ENCODE measurements around the gene LYG2. TPM values are rescaled to one million over a fixed set of nuclear protein-coding genes. Genes with fewer than 3 reads are reported as not detected.

The LYG2 gene
- not detected in 5 replicates for total RNA-seq (2022; extraction: Qiagen RNA extraction; ENCODE audit: low read depth)

GRCh38 chr2:99255491-99256318 is at the start of gene LYG2:
LYG2 (minus strand) TSS chr2:99255666; CDS start chr2:99254260, 1,406 bp downstream.

GRCh38 chr2:99301097-99301496 is 45.6 kb upstream of the LYG2 start, which contains the start of gene LYG1:
LYG1 (minus strand) TSS chr2:99301197; CDS start chr2:99295670, 5,527 bp downstream.

Other genes with a start within 250 kb of the LYG2 start
- 0.25 to 0.71 TPM (median 0.47 TPM) in 5 replicates for gene C2orf15, start 114.0 kb downstream of the LYG2 start, total RNA-seq (2022; extraction: Qiagen RNA extraction; ENCODE audit: low read depth)
- gene TSGA10, start 100.7 kb downstream of the LYG2 start, total RNA-seq (2022; extraction: Qiagen RNA extraction; ENCODE audit: low read depth) = 1.6 to 3.6 TPM (median 2.5 TPM) in 5 replicates
- 3.2 to 5.1 TPM (median 3.9 TPM) in 5 replicates for gene LIPT1, start 100.7 kb downstream of the LYG2 start, total RNA-seq (2022; extraction: Qiagen RNA extraction; ENCODE audit: low read depth)
- 23.1 to 28.1 TPM (median 25.3 TPM) in 5 replicates for gene MITD1, start 74.6 kb downstream of the LYG2 start, total RNA-seq (2022; extraction: Qiagen RNA extraction; ENCODE audit: low read depth)
- 31.5 to 52.6 TPM (median 33.9 TPM) in 5 replicates for gene MRPL30, start 74.5 kb downstream of the LYG2 start, total RNA-seq (2022; extraction: Qiagen RNA extraction; ENCODE audit: low read depth)
- 0.93 to 2.2 TPM (median 1.6 TPM) in 5 replicates for gene LYG1, start 45.5 kb upstream of the LYG2 start, total RNA-seq (2022; extraction: Qiagen RNA extraction; ENCODE audit: low read depth)
- gene TXNDC9, start 80.7 kb upstream of the LYG2 start, total RNA-seq (2022; extraction: Qiagen RNA extraction; ENCODE audit: low read depth) = 41.5 to 56.2 TPM (median 43.3 TPM) in 5 replicates
- 56.0 to 64.3 TPM (median 58.8 TPM) in 5 replicates for gene EIF5B, start 81.7 kb upstream of the LYG2 start, total RNA-seq (2022; extraction: Qiagen RNA extraction; ENCODE audit: low read depth)
- 9.5 to 12.2 TPM (median 11.3 TPM) in 5 replicates for gene REV1, start 234.4 kb upstream of the LYG2 start, total RNA-seq (2022; extraction: Qiagen RNA extraction; ENCODE audit: low read depth)

Data from A549 treated with GW870086 at 1 μM for 4 hours (cell line).